ENCODE measurements around the gene SPOCK3. TPM values are rescaled to one million over a fixed set of nuclear protein-coding genes. Genes with fewer than 3 reads are reported as not detected.

Gene SPOCK3
- total and polyA plus RNA-seq, 10 of the 15 experiments (the other 5 are each of a cell fraction or from before 2014, with no cell fraction given): 0.06 to 0.39 (median 0.09) TPM; not detected in 5

GRCh38 chr4:166980419-166980818 lies 253.9 kb downstream of the SPOCK3 start:
- no peak overlapping the region for H3K4me2 ChIP-seq (ENCODE audit: control insufficient read depth, insufficient read depth)
- RAD21 ChIA-PET (ENCODE audit: unreplicated experiment): interaction anchor here (1.1 kb wide), 1 partner anchor 9 kb away, joined by 3 read pairs; no protein-coding TSS in a partner anchor
- H2AFZ ChIP-seq (ENCODE audit: control insufficient read depth, low read depth, low read length): no peak overlapping the region
- no peaks in the 10 kb centered on the region for H3K79me2 ChIP-seq (ENCODE audit: control insufficient read depth, insufficient read depth, low read length)
- CTCF ChIA-PET: interaction anchor here (0.8 to 1.3 kb wide), 3 partner anchors 9 to 158 kb away, joined by 3 to 4 read pairs (median 3); no protein-coding TSS in a partner anchor
- intact Hi-C loops (cut with micrococcal nuclease; ENCODE audit: unreplicated experiment): no loop called here
- no peak overlapping the region for H3K9ac ChIP-seq (ENCODE audit: control insufficient read depth, insufficient read depth, low read length)
- in situ Hi-C loops (cut with MboI): no loop called here
- SMC1A ChIA-PET (ENCODE audit: uncharacterized antibody, unreplicated experiment): interaction anchor here (0.8 to 1.2 kb wide), 2 partner anchors 16 to 18 kb away, joined by 3 read pairs; no protein-coding TSS in a partner anchor
- FAIRE-seq (no peak), DNase-seq (ENCODE audit: low read depth, low spot score) (no peak), ATAC-seq (no peak)
- no TSS peak for BruUV-seq (replicated peaks)
- H3K4me3 ChIP-seq: no peak overlapping the region
- H3K27ac ChIP-seq (ENCODE audit: control insufficient read depth, insufficient read depth): no peak overlapping the region
- TF ChIP-seq PKNOX1 (IDR thresholded peaks at IDR 0.05): no peak
- TF ChIP-seq RAD51 (IDR thresholded peaks at IDR 0.05): no peak
- TF ChIP-seq E2F8 (IDR thresholded peaks at IDR 0.05; ENCODE audit: low read depth, partially characterized antibody): no peak
- TF ChIP-seq EZH2 (IDR thresholded peaks at IDR 0.05; ENCODE audit: borderline replicate concordance, control insufficient read depth, low read depth, low read length): no peak
- TF ChIP-seq POLR2A (IDR thresholded peaks at IDR 0.05; ENCODE audit: low read depth, low read length): no peak
- no peak for TF ChIP-seq RB1 (IDR thresholded peaks at IDR 0.05; ENCODE audit: borderline replicate concordance)
- 55% methylated on average over 3 of the region's 3 CpGs for WGBS (ENCODE audit: insufficient coverage, insufficient replicate concordance, low lambda C conversion rate, missing lambda C conversion rate)
- no peaks in the 10 kb centered on the region for H3K36me3 ChIP-seq (ENCODE audit: control insufficient read depth in 2 of 2, insufficient read depth in 2 of 2, low read length in 1 of 2)
- no peaks in the 10 kb centered on the region for H3K27me3 ChIP-seq (replicated peaks in 1 of 2; ENCODE audit: control insufficient read depth in 2 of 2, insufficient read depth in 2 of 2, low read length in 1 of 2)
- POLR2A ChIA-PET: no interaction called here
- no peaks in the 10 kb centered on the region for H4K20me1 ChIP-seq (ENCODE audit: control insufficient read depth, insufficient read depth)
- H3K4me1 ChIP-seq (ENCODE audit: control insufficient read depth, insufficient read depth, low read length): no peaks in the 10 kb centered on the region
- H3K9me3 ChIP-seq (replicated peaks; ENCODE audit: control insufficient read depth, insufficient read depth, low read length): peaks cover 5% of the 10 kb centered on the region; the same call in 2 of the 3 replicates

All from GM12878 (cell line).